HG03039 (cell line): ENCODE data around the gene ABCA3.
"Not testable (repeated sequence)": the region's sequence is repeated elsewhere in the genome, so short reads cannot be mapped to it uniquely, and the experiment has no call there.

Experiments used
- ATAC-seq: cut with Tn5 transposase; IDR thresholded peaks from one replicate; pipeline ENCODE4 v1.9.1; 2021; ENCODE audit warnings: mild to moderate bottlenecking, moderate library complexity; ENCODE audit not compliant: unreplicated experiment

Gene ABCA3

GRCh38 chr16:2263026-2263425, 77.5 kb downstream of the ABCA3 start:
- ATAC-seq = not testable (repeated sequence)

- ATAC-seq = no peak
These were observed 80.3 kb downstream of the ABCA3 start for GRCh38 chr16:2260250-2260649.

DNA sequence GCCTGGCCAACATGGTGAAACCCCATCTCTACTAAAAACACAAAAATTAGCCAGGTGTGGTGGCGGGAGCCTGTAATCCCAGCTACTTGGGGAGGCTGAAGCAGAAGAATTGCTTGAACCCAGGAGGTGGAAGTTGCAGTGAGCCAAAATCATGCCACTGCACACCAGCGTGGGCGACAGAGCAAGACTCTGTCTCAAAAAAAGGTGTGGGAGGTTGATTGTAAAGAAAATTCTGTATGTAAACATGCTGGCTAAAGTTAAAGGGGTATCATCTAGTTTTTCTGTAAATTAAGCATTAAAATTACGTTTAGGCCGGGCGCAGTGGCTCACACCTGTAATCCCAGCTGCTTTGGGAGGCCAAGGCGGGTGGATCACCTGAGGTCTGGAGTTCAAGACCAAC, 82.0 kb downstream of the ABCA3 start:
- ATAC-seq = not testable (repeated sequence)

DNA sequence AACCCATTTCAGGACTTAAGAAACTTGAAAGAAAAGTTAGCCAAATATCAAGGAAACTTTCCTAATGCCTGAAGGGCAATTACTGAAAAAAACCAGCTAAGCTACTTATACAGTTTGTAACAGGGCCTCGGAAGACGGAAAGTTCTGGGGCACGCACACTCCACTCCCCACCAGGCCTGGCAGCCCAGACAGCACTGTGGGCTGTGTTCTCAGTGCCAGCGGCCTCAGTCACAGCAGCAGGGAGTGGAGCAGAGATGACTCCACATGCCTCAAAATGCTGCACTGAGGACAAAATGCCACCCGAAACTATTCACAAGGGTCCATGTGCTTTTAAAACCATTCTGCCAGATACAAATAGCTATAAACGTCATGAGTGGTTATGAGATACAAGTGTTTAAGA, 82.8 kb downstream of the ABCA3 start:
- no peak for ATAC-seq

DNA sequence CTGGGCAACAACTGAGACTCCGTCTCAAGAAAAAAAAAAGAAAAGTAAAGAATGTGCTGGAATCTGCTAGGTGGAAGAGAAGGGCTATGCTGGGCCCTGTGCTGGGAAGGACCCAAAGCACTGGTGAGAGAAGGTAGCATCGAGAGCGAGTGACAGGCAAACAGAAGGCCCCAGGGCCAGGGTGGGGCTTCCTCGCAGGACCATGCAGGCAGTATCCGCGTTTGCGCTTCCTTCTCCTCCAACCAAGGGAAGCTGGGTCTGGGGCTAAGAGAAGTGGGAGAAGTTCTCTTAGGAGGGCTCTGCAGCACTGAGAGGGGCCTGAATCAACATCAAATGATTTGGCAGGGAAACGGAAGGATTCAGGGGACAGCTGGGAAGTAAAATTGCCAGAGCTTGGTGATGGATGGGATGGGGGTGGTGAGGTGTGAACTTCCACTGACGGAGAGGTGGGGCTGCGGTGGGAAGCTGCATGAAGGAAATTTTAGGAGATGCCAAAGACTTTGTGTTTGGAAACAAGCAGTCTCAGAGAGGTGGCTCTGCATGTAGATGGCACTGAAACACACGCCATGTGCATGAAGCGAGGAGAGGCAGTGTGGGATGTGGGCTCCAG, 83.9 kb downstream of the ABCA3 start:
- ATAC-seq = no peak

- no peak for ATAC-seq
These were observed 87.2 kb downstream of the ABCA3 start for GRCh38 chr16:2253293-2253692.

DNA sequence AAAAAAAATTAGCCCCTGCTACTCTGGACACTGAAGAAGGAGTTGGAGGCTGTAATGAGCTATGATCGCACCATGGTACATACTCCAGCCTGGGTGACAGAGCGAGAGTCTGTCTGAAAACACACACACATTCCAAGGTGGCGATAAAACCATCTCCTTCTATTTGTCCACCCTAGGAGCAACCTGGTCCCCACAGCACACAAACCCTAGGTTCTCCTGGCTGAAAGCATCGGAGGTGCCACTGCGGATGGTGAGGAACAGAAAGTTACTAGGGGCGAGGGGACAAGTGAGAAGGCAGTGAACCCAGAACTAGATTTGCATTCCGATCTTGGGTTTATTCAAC, 87.8 kb downstream of the ABCA3 start:
- no peak for ATAC-seq

DNA sequence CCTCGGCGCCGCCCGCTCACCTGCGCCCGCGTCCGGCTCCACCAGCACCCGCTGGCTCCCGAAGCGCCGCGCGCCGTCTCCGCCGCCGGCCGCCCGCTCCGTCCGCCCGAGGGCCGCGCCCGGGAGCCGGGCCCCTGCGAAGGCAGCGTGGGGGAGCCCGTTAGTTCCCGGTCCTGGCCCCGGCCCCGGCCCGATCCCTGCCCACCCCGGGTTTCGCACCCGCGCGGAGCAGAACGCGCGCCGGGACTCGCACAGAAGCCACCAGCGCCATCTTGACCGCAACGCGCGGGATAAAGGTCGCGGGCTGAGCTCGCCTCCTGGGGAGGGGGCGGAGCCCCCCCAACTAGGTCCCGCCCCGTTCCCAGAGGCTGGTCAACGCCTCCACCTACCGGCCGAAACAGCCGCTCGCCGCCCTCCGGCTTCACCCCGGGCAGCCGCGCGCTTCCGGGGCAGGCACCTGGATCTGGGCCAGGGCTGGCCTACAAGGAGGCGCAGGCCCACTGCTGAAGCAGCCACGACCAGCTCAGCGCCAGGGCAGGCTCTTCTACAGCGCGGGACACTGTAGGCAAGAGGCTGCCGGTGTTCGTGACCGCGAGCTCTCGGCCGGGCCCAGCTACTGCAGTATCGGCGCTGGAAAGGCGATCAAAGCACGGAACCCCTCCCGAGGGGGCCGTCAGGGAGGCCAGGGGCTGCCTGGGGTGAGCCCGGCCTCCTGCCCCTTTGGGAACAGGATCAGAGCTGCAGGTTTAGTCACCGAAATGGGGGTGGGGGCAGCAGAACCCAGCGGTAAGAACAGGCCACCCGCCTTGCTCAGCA, 89.0 kb downstream of the ABCA3 start, which contains the start of gene ECI1:
Gene ECI1, minus strand, starts transcription at position 292 of the 816 bp plus-strand sequence. Its CDS starts 21 bp downstream, at position 271.
- ATAC-seq = peak; percentile 84

DNA sequence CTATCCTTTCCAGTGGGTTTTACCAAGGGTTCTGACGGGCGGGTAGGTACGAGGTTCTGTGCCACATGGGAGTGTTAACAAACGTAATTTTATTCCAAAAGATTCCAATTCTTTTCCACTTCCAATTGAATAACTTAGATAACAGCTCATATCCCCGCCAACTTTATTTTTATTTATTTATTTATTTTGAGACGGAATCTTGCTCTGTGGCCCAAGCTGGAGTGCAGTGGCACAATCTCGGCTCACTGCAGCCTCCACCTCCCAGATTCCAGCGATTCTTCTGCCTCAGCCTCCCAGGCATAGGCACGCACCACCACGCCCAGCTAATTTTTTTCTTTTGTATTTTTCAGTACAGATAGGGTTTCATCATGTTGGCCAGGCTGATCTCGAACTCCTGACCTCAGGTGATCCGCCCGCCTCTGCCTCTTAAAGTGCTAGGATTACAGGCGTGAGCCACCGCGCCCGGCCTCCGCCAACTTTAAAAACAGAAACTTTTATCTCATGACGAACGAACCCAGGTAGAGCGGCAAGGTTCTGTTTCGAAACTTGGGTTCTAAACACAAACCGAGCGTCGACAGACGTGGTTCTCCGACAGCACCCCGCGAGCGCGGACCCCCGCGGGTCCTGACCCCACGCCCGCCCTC, 89.8 kb downstream of the ABCA3 start:
- no peak for ATAC-seq

- no peak for ATAC-seq
These were observed 94.1 kb downstream of the ABCA3 start for GRCh38 chr16:2246301-2246885.

DNA sequence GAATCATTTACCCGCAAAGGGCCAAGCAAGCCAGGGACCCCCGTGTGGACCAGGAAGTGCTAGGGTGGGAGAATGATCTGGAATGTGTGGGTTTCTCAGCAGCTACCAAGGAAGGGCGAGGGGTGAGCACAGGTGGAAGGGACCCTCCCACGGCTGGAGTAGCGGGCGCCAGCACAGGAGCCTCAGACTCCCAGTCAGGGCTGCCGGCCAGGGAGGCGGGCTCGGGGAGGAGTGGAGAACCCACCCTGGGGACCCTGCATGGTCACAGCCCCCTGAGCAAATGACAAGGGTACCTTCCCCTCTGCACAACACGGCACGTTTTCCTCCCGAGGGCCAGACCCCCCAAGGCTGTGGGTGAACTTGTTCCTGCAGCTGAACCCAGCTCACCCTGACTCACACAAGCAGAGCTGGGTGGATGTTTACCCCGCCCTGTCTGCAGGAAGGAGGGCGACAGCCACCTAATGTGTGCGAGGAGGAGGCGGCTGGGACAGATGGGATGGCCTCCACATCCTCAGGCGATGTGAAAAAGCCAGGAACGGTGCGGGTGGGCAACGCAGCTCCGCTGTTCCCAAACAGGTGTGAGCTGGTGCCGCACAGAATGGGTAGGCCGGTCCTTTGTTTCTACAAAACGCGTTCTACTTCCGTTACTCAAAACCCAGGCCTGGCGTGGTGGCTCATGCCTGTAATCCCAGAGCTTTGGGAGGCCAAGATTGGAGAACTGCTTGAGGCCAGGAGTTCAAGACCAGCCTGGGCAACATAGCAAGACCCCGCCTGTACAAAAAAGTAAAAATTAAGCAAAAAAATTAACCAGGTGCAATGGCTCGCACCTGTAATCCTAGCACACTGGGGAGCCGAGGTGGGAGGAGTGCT, 95.4 kb downstream of the ABCA3 start:
- ATAC-seq = no peak

DNA sequence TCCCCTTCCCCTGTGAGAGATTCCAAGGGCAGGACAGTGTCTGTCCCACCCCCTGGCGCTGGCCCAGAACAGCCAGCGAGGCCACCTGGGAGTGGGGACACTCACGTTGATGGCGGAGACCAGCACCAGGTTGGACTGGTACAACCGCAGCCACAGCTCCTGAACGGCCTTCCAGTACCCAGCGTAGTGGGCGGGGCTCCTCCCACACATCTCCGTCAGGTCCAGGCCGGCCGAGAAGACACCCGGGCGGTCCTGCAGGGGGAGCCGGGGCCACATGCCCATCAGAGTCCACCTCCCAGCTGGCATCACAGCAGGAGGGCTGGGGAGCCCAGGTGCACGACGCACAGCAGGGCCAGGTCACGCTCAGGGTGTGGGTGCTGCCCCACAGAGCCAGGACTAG, 96.2 kb downstream of the ABCA3 start:
- no peak for ATAC-seq

DNA sequence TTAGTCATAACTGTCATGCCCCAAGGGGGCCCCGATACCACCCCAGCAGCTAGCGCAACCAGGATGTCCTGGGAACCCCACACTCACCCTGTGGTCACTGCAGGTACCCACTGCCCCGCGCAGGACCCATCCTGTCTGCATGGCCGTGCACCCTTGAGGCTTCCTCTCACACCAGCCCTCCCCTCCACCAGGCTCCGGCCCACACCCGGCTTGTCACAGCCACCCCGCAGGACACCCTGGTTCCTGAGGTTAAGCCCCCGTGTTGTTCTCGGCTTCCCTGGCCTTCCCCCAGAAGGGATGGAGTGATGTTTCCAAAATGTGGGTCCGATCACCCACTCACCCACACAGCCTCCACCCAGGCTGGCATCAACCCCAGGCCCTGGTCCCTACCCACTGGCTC, 96.7 kb downstream of the ABCA3 start:
- ATAC-seq = no peak

GRCh38 chr16:2243031-2243528, 97.4 kb downstream of the ABCA3 start:
- no peak for ATAC-seq

GRCh38 chr16:2242598-2242997, 97.9 kb downstream of the ABCA3 start:
- ATAC-seq = no peak

DNA sequence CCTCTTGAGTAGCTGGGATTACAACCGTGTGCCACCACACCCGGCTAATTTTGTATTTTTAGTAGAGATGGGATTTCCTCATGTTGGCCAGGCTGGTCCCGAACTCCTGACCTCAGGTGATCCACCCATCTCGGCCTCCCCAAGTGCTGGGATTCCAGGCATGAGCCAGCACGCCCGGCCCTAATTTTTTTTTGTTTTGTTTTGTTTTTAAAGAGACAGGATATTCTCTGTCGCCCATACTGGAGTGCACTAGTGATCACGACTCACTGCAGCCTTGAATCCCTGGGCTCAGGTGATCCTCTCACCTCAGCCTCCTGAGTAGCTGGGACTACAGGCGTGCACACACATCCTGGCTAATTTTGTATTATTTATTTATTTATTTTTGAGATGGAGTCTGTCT, 100.2 kb downstream of the ABCA3 start:
- ATAC-seq = not testable (repeated sequence)

DNA sequence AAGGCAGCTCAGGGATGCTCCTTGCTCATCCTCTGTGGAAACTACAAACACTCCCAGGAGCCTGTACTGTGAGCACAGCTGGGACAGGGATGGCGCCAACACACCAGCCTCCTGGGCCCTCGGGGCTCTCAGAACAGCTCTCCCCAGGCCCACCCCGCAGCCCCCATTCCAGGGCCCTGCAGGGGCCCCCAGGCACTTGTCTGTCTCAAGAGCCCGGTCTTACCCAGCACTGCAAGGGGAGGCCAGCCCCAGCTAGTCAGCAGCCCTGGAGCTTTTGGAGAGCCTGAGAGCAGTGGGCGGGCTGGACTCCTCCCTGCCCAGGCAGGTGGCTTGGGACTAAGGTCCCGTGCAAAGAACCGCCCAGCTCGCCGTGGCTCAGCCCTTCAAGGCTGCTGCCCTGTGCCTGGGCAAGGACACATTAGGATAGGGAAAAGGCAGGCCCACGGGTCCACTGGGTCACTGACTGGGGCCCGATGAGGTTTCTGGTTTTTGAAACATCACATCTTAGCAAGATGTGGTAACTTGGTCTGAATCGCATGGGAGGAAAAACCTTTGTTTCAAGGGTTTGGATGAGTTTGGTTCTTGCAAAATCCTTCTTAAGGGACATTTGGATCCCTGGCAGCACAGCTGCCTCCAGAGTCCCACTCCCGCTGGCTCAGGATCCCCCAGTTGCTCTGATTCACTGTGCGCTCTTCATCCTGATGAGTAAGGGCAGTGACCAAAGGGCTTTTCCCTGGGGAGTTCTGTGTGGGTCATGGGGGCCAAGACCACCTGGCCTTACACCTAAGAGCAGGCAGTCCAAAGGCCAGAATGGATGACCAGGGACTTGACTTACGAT, 101.5 kb downstream of the ABCA3 start:
- no peak for ATAC-seq

DNA sequence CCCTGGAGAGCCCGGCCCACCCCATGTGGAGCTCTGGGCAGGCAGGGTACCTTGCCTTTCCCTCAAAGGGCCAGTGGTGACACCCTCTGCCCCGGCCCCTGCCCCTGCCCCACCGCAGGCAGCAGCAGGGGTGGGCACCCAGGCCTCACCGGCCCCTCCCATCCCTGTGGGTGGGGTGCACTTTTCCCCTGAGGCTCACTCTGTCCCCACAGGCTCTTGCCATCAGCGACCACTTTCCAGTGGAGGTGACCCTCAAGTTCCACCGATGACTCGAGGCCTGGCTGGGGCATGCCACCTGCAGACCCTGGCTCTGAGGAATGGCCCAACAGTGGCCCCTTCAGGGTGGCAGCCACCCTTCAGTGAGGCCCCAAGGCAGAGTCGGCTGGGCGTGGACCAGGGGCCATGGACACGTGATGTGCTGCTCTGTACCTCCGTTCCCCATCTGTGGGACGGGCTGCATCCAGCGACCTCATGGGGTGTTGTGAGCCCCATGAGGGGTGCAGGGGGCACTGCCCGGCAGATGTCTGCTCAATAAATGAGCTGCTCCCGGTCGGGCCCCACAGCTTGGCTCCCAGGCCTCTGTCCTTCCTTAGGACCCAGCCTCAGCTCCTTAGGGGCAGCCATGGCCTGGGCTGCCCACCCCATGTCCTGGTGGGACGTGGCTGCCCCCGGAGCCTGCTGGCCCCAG, 102.2 kb downstream of the ABCA3 start:
- ATAC-seq = no peak

DNA sequence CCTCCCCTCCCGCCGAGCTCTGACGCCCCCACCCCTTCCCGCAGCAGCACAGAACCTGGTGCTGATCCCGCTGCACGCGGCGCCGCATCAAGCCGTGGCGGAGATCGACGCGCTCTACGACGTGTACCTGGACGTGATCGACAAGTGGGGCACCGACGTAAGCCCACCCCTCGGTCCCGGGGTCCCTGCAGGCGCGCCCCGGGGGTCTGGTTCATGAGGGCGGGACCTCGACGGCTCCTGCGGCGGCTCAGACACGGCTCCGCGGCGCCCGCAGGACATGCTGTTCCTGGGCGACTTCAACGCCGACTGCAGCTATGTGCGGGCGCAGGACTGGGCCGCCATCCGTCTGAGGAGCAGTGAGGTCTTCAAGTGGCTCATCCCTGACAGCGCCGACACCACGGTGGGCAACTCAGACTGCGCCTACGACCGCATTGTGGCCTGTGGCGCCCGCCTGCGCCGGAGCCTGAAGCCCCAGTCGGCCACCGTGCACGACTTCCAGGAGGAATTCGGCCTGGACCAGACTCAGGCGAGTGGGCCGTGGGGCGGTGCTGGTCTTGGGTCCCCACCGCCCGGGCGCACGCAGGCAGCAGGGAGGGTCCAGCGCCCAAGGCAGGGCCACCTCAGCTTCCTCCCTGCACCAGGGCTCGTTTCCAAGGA, 102.9 kb downstream of the ABCA3 start:
- no peak for ATAC-seq
